NT2/D1 (cell line): ENCODE results near the gene WASF2.
A peak's percentile ranks its signal among the peaks of the same experiment; 100 is the strongest.

ENCODE experiments used
- DNase-seq: peaks from one replicate; pipeline ENCODE4 v3.0.0-alpha.2; 2011; ENCODE audit warnings: low read depth, low spot score
- H3K27me3 ChIP-seq: 2 replicates; pipeline ENCODE4 v1.6.0; 2011; ENCODE audit warnings: mild to moderate bottlenecking; ENCODE audit not compliant: insufficient read length, insufficient read depth
- H3K36me3 ChIP-seq: 2 replicates; pipeline ENCODE4 v1.6.1; 2011; ENCODE audit warnings: mild to moderate bottlenecking, low read length, mixed read lengths; ENCODE audit not compliant: insufficient read depth, insufficient read length
- H3K4me1 ChIP-seq: 2 replicates; pipeline ENCODE4 v1.5.1; 2011; ENCODE audit not compliant: insufficient read depth, insufficient read length
- H3K4me3 ChIP-seq: 2 replicates; pipeline ENCODE4 v1.5.1; 2011; ENCODE audit warnings: low read depth; ENCODE audit not compliant: insufficient read length
- H3K9ac ChIP-seq: 2 replicates; pipeline ENCODE4 v1.6.0; 2011; ENCODE audit warnings: low read depth; ENCODE audit not compliant: insufficient read length
- H3K9me3 ChIP-seq: 2 replicates; pipeline ENCODE4 v1.5.1; 2011; ENCODE audit warnings: mild to moderate bottlenecking, low read length; ENCODE audit not compliant: insufficient read depth
- SUZ12 ChIP-seq: IDR thresholded peaks from 2 replicates; pipeline ENCODE4 v1.6.1; 2011; ENCODE audit not compliant: insufficient read length, insufficient read depth; ENCODE audit errors: extremely low read depth
- YY1 ChIP-seq: IDR thresholded peaks from 2 replicates; pipeline ENCODE4 v1.6.1; 2011; ENCODE audit not compliant: insufficient read length, insufficient read depth
- ZNF274 ChIP-seq: IDR thresholded peaks from 2 replicates; pipeline ENCODE4 v1.6.1; 2011; ENCODE audit warnings: mild to moderate bottlenecking, low read depth, low read length

The WASF2 gene

GRCh38 chr1:27366411-27367159 lies 123.4 kb downstream of the WASF2 start, which contains the start of gene MAP3K6:
Gene MAP3K6, minus strand, starts transcription at chr1:27366961. Its CDS starts 364 bp downstream, at chr1:27366597.
- TF ChIP-seq YY1 = no peak
- TF ChIP-seq SUZ12 = no peak
- no peak for TF ChIP-seq ZNF274
- Histone ChIP-seq H3K9ac (peak within 1 kb of the TSS; percentile 85), H3K27me3 (no peaks in the 10 kb centered on the region), H3K36me3 (peaks cover 16% of the 10 kb centered on the region), H3K4me3 (peak within 1 kb of the TSS; percentile 69), H3K9me3 (no peaks in the 10 kb centered on the region), H3K4me1 (peaks cover 24% of the 10 kb centered on the region)
- peak; percentile 84 for DNase-seq

- DNase-seq = peak; percentile 66
- Histone ChIP-seq H3K9ac (peak overlapping the region; percentile 85), H3K4me3 (peak overlapping the region; percentile 69), H3K27me3 (no peaks in the 10 kb centered on the region), H3K36me3 (peaks cover 21% of the 10 kb centered on the region), H3K4me1 (peaks cover 24% of the 10 kb centered on the region), H3K9me3 (no peaks in the 10 kb centered on the region)
- no peak for TF ChIP-seq YY1
- TF ChIP-seq ZNF274 = no peak
- no peak for TF ChIP-seq SUZ12
Measured at GRCh38 chr1:27366113-27366410, 123.9 kb downstream of the WASF2 start.

- Histone ChIP-seq H3K9me3 (no peaks in the 10 kb centered on the region), H3K4me1 (peaks cover 24% of the 10 kb centered on the region), H3K4me3 (peak overlapping the region; percentile 69), H3K9ac (peak overlapping the region; percentile 85), H3K36me3 (peaks cover 24% of the 10 kb centered on the region), H3K27me3 (no peaks in the 10 kb centered on the region)
- peak; percentile 87 for DNase-seq
- TF ChIP-seq ZNF274 (no peak), SUZ12 (no peak), YY1 (no peak)
Measured at GRCh38 chr1:27365372-27366112, 124.4 kb downstream of the WASF2 start.

DNA sequence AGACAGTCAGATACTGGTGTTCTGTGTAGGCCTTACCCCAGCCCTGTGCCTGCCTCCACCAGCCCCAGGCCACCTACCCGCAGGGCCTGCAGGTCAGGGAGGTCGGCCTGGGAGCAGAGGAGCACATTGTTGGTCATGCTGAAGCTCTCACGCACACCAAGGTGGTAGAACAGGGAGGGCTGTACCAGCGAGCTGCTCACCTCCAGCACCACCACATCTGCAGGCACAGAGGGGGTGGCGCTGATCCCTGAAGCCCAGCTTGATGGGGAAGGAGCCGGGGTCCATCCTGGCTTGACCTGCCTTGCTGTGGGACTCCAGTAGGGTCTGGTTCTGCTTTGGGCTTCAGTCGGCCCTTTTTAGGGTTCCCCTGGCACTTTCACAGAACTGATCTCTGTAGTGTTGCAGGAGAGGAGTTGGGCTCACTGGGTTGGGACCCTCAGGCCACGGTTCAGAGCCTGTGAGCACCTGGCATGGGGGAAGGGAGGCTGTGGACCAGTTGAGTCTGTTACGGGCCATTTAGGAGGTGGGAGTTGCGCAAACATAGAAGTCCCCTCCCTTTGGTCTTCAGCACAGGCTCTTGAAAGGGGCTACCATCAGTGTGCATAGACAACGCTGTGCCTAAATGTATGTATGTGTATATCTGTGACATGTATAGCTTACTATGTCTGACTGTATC lies 125.1 kb downstream of the WASF2 start:
- H3K4me1 ChIP-seq = peaks cover 28% of the 10 kb centered on the region
- no peaks in the 10 kb centered on the region for H3K27me3 ChIP-seq
- H3K4me3 ChIP-seq = no peak overlapping the region
- DNase-seq = no peak
- peaks cover 27% of the 10 kb centered on the region for H3K36me3 ChIP-seq
- no peak for TF ChIP-seq YY1
- no peak for TF ChIP-seq SUZ12
- TF ChIP-seq ZNF274 = no peak
- no peaks in the 10 kb centered on the region for H3K9me3 ChIP-seq
- peak overlapping the region; percentile 12 for H3K9ac ChIP-seq

DNA sequence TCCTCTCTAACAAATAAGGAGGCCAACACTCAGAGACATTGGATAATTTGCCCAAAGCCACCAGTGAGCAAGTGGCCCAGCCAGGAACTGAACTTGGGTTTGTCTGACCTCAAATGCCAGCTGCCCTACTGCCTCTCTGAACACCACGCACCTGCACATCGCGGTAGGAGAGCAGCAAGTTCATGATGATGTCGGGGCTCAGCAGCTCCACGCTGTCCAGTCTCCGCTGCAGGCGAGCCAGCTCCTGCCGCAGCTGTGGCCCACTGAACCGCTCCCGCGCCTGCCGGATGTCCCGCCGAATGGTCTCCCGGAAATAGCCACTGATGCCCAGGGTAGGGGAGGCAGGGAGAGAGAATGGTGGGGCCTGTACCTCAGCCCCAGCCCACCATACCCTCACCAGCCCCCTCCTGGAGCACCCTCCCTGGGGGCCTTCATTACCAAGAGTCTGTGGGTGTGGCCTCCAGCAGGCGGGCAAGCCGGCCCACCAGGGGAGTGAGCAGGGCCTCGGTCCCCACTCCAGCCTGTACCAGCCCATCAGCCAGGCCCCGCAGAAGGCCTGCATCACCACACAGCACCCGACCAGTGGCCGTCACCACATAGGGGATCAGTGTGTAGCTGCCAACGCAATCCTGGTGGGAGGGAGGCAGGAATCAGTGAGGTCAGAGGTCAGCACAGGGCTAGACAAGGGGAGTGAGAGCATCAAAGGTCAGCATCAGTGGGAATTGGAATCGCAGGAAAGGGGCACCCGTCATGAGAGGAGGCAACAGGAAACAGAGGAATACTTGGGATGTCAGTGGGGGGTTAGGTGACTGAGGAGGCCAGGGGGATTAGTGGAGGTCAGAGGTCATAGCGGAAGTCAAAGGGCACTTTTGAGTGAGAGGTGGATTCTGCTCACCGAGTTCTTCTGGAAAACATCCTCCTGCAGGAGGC lies 125.9 kb downstream of the WASF2 start:
- peaks cover 29% of the 10 kb centered on the region for H3K4me1 ChIP-seq
- DNase-seq = no peak
- H3K27me3 ChIP-seq = peaks cover 5% of the 10 kb centered on the region
- no peak overlapping the region for H3K9ac ChIP-seq
- H3K4me3 ChIP-seq = no peak overlapping the region
- H3K9me3 ChIP-seq = no peaks in the 10 kb centered on the region
- TF ChIP-seq YY1 (no peak), ZNF274 (no peak), SUZ12 (no peak)
- peaks cover 35% of the 10 kb centered on the region for H3K36me3 ChIP-seq

GRCh38 chr1:27361553-27361952 lies 128.4 kb downstream of the WASF2 start:
- no peaks in the 10 kb centered on the region for H3K9me3 ChIP-seq
- no peak overlapping the region for H3K4me3 ChIP-seq
- H3K27me3 ChIP-seq = peaks cover 20% of the 10 kb centered on the region
- no peak overlapping the region for H3K9ac ChIP-seq
- peaks cover 34% of the 10 kb centered on the region for H3K4me1 ChIP-seq
- DNase-seq = no peak
- no peak for TF ChIP-seq YY1
- no peak for TF ChIP-seq ZNF274
- TF ChIP-seq SUZ12 = no peak
- peaks cover 49% of the 10 kb centered on the region for H3K36me3 ChIP-seq
